GM19372 (cell line): ENCODE data around the gene COP1.

Source experiments
- ATAC-seq: cut with Tn5 transposase; IDR thresholded peaks from one replicate; pipeline ENCODE4 v1.9.1; 2021; ENCODE audit warnings: mild to moderate bottlenecking, low read depth, moderate library complexity; ENCODE audit not compliant: unreplicated experiment

The COP1 gene

GRCh38 chr1:176201568-176201967, 5.5 kb downstream of the COP1 start:
- no peak for ATAC-seq

- ATAC-seq, result no peak
These were observed 7.4 kb downstream of the COP1 start for GRCh38 chr1:176199707-176200106.

GRCh38 chr1:176198413-176198812, 8.7 kb downstream of the COP1 start:
- ATAC-seq, result no peak

- no peak for ATAC-seq
These were observed 10.4 kb downstream of the COP1 start for GRCh38 chr1:176196728-176197127.

GRCh38 chr1:176195547-176195946, 11.5 kb downstream of the COP1 start:
- no peak for ATAC-seq

GRCh38 chr1:176193663-176194062, 13.4 kb downstream of the COP1 start:
- ATAC-seq, result no peak

GRCh38 chr1:176193023-176193422, 14.1 kb downstream of the COP1 start:
- peak; percentile 91 for ATAC-seq

GRCh38 chr1:176188604-176189003, 18.5 kb downstream of the COP1 start:
- ATAC-seq, result no peak

- no peak for ATAC-seq
These were observed 20.1 kb downstream of the COP1 start for GRCh38 chr1:176187001-176187400.

GRCh38 chr1:176183618-176184017, 23.5 kb downstream of the COP1 start:
- ATAC-seq, result peak; percentile 64

GRCh38 chr1:176178316-176178715, 28.8 kb downstream of the COP1 start:
- ATAC-seq, result no peak

- peak; percentile 93 for ATAC-seq
These were observed 29.3 kb downstream of the COP1 start for GRCh38 chr1:176177764-176178163.

GRCh38 chr1:176174108-176174507, 33.0 kb downstream of the COP1 start:
- ATAC-seq, result no peak

GRCh38 chr1:176172215-176172614, 34.9 kb downstream of the COP1 start:
- ATAC-seq, result no peak

GRCh38 chr1:176167210-176167609, 39.9 kb downstream of the COP1 start:
- no peak for ATAC-seq

- ATAC-seq, result no peak
These were observed 41.5 kb downstream of the COP1 start for GRCh38 chr1:176165573-176165972.

GRCh38 chr1:176164014-176164678, 42.9 kb downstream of the COP1 start:
- no peak for ATAC-seq

- ATAC-seq, result no peak
These were observed 47.1 kb downstream of the COP1 start for GRCh38 chr1:176159993-176160392.

- no peak for ATAC-seq
These were observed 49.1 kb downstream of the COP1 start for GRCh38 chr1:176157995-176158394.

- ATAC-seq, result no peak
These were observed 56.9 kb downstream of the COP1 start for GRCh38 chr1:176149939-176150807.

GRCh38 chr1:176144526-176144925, 62.6 kb downstream of the COP1 start:
- ATAC-seq, result no peak

GRCh38 chr1:176142973-176143372, 64.1 kb downstream of the COP1 start:
- no peak for ATAC-seq
